ENCODE data around the gene COA8. TPM values are rescaled to one million over a fixed set of nuclear protein-coding genes. Genes with fewer than 3 reads are reported as not detected.

COA8 gene
- 16.4 and 18.0 TPM in 2 replicates for total RNA-seq

GRCh38 chr14:103562429-103563225 lies at the start of gene COA8, which contains the start of gene BAG5:
Gene COA8, plus strand, starts transcription at chr14:103562960. Its CDS starts 42 bp downstream, at chr14:103563002.
Gene BAG5, minus strand, starts transcription at chr14:103562657. Its CDS starts 1,493 bp downstream, at chr14:103561164.

GRCh38 chr14:103522649-103523574 lies 39.8 kb upstream of the COA8 start, which contains the start of gene CKB:
Gene CKB, minus strand, starts transcription at chr14:103522830. Its CDS starts 337 bp downstream, at chr14:103522493.

GRCh38 chr14:103528587-103529382 lies 34.0 kb upstream of the COA8 start, which contains the start of gene TRMT61A:
Gene TRMT61A, plus strand, starts transcription at chr14:103529196. Its CDS starts 783 bp downstream, at chr14:103529979.

GRCh38 chr14:103628684-103629502 lies 66.1 kb downstream of the COA8 start, which contains the start of gene KLC1:
Gene KLC1, plus strand, starts transcription at chr14:103629211. Its CDS starts 25,354 bp downstream, at chr14:103654565.

Other genes starting within 250 kb of the COA8 start
- 155 and 230 TPM in 2 replicates for gene EIF5, start 228.7 kb upstream of the COA8 start, total RNA-seq
- gene MARK3, start 177.5 kb upstream of the COA8 start, total RNA-seq, result 91.6 and 105 TPM in 2 replicates
- 24.9 and 36.6 TPM in 2 replicates for gene CKB, start 40.1 kb upstream of the COA8 start, total RNA-seq
- gene TRMT61A, start 33.8 kb upstream of the COA8 start, total RNA-seq, result 10.7 and 14.1 TPM in 2 replicates
- 29.0 and 30.3 TPM in 2 replicates for gene BAG5, start 303 bp upstream of the COA8 start, total RNA-seq
- 230 and 244 TPM in 2 replicates for gene KLC1, start 66.3 kb downstream of the COA8 start, total RNA-seq
- gene XRCC3, start 152.5 kb downstream of the COA8 start, total RNA-seq, result 9.7 and 27.7 TPM in 2 replicates
- gene ZFYVE21, start 152.8 kb downstream of the COA8 start, total RNA-seq, result 54.9 and 76.5 TPM in 2 replicates

Data from uterine smooth muscle cell (primary cell).